ENCODE measurements around the gene C1QTNF5.

DNA sequence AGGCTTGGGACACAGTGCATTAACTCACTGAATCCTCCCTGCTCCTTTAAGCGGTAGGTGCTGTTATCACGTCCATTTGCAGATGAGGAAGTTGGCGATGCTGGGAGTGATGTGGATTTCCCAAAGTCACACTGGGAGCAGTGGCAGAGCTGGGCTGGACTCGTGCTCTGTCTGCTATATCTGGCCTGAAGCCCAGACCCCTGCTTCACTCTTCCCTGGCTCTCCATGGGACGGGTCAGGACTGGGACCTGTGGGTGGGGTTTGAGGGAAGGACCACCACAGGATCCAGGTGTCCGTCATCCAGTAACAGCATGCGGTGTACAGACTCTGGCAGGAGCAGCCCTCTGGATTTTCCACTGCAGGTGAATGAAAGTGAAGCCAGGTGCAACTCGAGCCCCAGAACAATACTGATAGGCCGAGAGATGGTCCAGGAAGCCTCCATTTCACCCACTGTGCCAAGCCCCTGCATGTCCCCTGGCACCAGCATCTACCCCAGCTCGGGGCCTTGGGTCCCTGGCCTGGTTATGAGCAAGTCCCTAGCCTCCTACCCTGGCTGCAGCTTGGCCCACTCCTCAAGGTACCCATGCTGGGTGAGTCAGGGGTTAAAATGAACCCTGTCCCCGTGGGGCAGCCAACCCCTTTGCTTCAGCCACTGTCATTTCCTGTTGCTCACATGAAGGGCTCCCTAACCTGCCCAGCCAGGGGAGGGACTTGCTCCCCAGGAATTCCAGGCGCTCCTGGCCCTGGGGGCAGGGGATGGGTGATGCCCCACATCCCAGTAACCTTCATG is 36.6 kb upstream of the C1QTNF5 start:
- no peak for TF ChIP-seq CTCF (conservative IDR thresholded peaks at IDR 0.05 in 1 of 2, IDR thresholded peaks at IDR 0.05 in 1 of 2; ENCODE audit: extremely low read depth in 1 of 2, insufficient read depth in 1 of 2, low read depth in 1 of 2, low read length in 2 of 2)
- TF ChIP-seq EZH2 (IDR thresholded peaks at IDR 0.05; ENCODE audit: borderline replicate concordance, low read length) = no peak
